HuH-7 (cell line): ENCODE measurements around the gene ZBTB7C.

ENCODE experiments used
- DNase-seq: peaks from one replicate; pipeline ENCODE4 v3.0.0; 2011; ENCODE audit warnings: low spot score

Gene ZBTB7C

DNA sequence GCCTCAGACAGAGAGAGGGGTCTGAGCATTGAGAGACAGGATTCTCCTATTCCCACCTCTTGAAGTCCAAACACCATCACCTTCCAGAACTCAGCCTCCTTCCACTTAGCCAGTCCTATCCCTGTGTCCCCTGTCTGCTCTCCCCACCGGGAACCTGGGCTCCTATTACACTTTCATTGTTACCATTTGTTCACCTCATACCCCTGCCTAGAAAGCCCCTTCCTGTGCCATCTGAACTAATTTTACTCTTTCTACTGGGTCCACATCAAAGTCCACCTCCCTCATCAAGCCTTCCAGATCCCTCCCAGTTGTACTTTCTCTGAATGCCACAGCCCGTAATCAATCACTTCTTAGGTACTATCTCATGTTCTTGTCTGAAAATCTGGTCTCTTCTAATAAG lies 220.6 kb downstream of the ZBTB7C start:
- no peak for DNase-seq

DNA sequence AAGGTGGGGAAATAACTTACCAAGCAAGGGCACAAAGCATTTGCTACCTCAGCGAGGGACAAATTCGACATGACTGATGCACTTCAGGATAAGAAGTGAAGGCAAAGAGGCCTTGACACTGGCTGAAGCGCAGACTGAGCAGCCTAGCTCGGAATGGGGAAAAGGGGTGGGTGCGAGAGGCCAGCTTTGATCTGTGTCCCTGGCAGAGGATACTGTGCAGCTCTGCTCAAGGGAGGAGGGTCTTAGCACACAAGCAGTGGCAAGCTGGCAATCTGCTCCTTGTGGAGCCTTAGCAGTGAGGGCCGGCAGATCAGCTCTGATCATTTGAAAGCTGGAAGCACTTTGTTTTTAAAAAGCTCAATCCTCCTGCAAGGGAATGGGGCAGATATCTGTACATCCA lies 222.3 kb downstream of the ZBTB7C start:
- no peak for DNase-seq

DNA sequence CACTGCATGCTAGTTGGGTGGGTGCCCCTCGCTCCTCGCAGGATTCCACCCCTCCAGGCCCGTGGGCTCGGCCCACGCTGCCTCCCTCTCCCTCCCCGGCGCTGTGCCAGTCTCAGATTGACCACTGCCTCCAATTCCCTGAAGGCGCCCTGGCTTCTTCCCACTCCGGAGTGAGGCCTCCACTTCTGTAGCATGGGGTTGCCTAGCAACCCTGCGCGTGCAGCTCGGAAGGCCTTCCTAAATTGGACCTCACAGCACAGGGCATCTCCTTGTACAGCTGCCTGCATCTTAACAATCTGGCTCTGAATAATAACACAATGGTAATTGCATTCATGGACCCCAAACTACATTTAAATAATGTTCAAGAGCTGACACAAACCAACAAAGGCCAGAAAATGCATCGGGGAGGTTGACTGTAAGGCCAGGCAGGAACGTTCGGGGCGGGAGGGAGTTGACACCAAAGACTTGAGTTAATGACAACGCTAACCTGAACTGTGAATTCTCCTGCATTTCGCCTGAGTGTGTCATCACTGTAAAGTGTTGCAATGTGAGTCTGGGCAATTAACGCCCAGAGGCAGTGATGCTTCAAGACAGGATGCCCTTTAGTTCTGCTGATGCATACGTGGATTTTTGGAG lies 222.9 kb downstream of the ZBTB7C start:
- DNase-seq: no peak

DNA sequence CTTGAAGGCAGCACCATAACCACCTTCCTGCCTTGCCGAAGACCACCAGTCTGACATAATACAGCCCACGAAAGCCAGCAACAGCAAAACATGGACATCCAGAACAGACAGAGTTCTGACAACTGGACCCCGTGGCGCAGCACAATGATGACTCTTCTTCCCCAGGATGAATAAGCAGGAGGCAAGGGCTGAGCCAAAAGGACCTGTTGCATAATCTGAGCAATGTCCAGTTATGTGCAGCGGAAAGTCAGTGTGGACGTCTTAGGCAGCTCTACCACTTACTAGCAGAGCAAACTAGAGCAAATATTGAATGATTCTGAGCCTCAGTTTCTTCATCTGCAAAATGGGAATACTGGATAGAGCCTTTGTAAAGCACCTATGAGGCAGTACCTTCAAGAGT lies 225.1 kb downstream of the ZBTB7C start:
- DNase-seq: no peak

DNA sequence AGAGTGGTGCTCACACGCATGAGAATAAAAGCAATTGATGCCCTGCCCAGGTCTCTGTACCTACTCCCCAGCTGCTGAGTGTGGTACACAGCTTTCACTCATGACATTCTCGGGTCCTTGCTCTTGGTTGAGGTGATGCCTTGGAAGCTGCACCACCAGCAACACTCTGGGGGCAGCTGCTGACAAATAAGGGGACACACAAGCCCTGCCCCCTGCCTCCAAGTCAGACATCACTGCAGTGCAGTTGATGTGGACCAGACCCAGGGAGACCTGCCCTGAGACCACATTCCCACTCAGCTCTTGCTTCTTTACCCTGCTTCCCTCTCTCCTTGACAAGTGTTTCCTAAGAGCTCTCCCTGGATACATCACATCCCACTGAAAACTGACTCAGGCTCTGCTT lies 225.6 kb downstream of the ZBTB7C start:
- no peak for DNase-seq

DNA sequence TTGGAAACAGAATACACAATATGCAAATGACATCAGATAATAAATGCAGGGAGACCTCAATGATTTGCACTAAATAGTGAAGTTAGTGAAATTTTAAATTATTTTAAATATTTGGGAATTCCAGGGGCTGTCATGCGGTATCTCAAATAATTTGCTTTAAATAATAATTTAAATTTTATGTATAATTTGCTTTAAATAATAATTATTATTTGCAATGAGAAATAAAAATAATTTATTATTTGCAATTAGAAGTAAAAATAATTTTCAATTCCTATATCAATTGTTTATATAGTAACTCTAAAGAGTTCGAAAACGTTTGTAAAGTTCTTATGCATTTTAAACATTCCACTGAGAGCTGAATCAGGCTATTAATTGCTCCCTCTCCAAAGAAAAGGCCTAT lies 226.4 kb downstream of the ZBTB7C start:
- no peak for DNase-seq

DNA sequence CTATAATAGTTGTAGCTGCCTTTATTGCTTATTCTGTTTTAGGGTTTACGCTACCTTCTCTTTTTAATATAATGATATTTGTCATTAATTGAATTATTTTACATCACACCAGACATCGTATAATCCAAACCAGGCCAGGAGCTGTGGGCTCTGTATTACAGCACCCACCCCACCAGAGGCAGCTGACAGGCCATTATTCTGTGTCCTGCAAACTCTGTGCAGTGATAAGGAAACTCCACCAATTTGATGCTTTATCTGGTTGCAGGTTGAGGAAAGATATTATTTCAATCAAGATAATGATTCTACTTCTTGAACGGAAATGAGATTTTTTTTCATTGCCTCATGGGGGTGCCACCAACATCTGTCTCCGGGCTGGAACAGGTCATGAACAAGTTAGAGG lies 227.3 kb downstream of the ZBTB7C start:
- no peak for DNase-seq

DNA sequence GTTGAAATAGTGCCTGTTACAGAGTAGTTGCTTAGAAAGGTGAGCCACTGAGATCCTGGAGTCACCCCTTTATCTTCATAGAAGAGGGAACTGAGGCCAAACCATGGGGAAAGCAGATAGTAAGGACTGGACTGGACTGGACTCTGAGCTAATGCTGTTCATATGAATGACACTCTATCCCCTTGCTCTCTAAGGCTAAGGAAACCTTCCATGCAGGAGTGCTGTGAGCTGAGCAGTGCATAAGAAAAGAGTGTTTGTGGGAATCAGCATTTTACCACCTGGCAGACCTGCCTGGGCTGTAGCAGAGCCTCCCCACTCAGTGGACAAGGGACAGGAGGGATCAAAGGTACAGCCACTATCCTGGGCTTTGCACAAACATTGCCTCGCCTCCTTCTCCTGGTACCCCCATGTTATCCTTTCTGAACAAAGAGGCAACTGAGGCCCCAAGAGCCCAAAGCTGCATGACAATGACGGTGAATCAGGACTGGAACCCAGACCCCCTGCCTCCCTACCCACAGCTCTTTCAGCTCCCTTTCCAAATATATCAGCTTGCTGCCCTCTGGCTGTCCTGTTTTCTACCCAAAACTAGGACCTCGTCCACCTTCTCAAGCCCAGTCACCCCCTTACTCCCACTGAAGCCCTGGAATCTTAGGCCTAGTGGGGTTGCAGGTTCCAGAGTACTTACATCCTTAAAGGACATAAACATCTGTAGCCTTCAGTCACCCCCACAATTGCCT lies 227.9 kb downstream of the ZBTB7C start:
- no peak for DNase-seq

DNA sequence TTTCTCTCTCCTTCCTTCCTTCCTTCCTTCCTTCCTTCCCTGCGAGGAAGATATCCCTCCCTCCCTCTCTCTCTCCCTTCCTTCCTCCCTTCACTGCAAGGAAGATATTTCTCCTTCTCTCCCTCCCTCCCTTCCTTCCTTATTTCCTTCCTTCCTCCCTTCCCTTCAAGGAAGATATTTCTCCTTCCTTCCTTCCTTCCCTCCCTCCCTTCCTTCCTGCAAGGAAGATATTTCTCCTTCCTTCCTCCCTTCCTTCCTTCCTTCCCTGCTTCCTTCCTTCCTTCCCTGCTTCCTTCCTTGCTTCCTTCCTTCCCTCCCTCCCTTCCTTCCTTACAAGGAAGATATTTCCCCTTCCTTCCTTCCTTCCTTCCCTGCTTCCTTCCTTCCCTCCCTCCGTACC lies 229.5 kb downstream of the ZBTB7C start:
- no peak for DNase-seq

DNA sequence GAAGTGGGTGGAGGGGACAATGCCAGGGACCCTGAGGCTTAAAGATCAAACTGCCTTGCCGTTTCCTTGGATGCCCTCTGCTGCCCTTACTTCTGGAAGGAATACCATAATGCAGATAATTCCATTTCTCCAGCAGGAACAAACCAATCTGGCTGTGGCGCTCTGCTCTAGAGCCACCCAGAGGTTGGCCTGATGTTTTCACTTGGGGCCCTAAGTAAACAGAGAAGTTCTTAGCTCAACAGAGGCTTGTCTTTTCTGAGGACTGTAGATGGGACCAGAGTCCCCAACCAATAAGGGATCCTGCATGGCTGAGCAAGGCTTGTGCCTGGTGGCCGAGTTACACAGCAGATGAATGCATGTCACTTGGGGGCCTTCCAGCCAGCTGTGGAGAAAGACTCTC lies 230.2 kb downstream of the ZBTB7C start:
- no peak for DNase-seq

DNA sequence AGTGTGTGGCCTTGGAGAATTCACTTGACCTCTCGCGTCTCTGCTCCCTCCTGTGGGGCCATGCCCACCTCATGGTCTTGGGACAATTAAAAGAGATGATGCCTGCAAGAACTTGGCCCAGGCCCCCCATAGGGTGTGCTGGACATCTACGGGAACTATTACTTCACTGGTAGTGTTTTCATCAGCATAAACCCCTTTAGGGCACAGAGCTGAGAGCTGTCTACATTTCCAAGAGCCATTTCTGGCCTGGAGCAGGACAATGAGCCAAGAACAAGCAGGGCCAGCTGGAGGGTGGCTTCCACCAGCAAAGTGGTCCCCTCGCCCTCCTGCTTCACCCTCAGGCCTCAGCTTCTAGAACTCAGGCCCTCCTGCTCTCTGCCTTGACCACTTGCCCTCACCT lies 232.3 kb downstream of the ZBTB7C start:
- DNase-seq: no peak

DNA sequence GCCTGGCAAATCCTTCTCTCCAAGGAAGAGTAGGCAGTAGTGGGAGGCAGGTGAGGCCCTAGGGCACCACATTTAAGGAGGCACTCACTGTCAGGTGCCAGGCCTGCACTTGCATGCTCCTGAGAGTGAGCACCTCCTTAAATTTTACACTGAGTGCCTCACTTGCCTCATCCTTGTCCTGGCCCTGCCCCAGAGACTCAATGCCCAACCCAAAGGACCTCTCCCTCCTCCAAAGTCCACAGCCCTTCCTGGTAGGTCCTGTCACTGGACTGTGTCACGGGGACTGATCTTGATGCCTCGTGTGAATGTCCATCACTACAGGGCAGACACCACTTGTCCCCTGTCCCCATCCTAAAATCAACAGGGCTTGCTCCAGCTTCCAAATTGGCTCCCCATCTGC lies 235.6 kb downstream of the ZBTB7C start:
- DNase-seq: no peak

DNA sequence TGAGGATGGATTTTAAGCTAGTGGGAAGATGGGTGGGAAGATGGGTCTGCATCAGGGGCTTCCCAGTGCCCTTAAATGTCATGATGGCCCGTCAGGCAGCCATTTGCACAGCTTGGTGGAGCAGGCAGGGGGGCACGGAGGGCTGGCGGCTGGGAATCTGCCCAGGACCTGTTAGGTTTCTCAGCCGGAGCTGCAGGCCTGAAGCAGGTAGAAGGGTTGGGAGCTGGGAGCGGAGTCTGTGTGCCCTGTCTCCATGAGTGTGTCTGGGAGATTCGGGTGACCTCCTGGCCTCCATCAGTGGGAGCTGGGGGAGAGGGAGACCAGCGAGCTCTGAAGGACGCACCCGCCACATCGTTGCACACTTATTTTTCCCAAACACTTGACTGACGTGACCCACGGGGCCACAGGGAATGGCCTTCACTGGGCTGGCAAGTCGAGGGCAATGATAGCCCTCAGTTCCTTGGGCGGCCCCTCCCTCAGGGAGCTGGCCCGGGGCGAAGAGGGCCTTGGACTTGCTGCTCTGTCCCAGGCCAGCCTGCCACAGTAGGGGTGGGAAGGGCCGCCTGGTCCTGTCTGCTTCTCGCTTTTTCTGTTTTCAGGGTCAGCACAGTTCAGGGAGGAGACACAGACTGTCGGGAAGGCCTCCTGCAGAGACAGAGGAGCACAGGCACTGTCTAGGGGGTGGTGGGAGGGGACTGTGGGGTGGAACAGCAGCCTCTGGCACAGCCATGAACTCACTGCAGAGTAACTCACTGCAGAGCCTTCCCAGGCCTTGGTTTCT lies 236.8 kb downstream of the ZBTB7C start:
- DNase-seq: no peak

DNA sequence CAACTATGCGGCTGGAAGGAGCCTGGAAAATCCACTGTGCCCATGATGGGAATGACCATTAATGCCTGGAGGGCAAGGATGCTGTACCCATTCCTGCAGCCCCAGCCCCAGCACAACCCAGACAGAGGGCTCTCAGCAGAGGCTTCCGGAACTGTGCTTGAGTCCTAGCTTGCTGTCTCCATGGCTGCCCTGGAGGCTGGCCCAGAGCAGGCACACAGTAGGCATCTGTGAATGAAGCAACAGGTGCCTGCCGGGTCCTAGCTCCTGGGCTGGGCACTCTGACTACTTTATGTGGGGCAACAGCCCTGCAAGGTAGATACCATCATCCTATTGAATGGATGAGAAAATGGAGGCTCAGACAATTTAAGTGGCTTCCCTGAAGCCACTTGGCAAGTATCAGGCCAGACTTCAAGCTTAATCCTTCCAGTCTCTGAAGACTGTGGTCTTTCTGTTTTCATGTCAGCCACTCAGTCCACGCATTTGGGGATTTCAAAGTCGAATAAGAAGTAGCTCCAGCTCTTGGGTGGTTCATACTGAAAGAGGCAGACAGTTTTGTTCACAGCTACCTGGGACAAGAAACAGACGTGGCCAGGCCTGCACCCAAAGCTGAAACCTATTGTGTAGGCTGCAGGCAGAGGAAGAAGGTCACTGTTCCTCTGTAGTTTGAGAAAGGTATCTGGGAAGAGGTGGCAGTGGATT lies 237.5 kb downstream of the ZBTB7C start:
- DNase-seq: no peak

DNA sequence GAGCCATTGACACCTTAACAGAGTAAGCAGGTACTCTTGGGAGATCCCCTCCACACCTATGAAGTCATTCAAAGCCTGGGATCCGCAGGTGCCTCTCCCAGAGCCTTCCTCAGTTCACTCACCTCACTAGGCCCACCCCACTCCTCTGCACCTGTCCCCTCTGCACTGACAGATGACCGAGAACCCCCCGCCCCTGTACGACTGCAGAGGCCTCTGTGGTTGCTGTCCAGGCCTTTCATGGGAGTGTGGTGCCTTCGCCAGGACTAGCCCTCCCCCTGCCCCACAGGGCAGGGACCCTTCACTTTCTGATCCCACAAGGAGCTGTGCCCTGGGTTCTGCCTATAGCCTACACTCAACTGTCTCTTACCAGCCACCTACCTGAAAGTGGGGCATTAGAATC lies 238.5 kb downstream of the ZBTB7C start:
- no peak for DNase-seq

DNA sequence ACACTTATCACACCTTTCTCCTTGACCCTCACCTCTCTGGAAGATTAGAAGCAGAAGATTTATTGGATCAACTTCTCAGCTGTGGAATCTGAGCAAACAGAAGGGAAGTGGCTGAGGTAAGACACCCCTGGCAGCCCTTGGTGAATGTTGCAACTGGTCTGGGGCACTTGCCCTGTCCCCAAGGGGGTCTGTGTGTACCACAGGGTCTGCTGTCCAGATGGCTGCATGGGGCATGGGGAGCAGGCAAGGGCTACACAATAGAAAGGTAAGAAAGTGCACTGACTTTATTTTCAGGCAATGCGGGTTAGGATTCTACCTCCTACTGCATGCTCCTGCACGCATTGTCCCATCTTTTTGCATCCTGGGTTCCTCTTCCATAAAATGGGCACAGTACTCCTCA lies 240.3 kb downstream of the ZBTB7C start:
- no peak for DNase-seq

DNA sequence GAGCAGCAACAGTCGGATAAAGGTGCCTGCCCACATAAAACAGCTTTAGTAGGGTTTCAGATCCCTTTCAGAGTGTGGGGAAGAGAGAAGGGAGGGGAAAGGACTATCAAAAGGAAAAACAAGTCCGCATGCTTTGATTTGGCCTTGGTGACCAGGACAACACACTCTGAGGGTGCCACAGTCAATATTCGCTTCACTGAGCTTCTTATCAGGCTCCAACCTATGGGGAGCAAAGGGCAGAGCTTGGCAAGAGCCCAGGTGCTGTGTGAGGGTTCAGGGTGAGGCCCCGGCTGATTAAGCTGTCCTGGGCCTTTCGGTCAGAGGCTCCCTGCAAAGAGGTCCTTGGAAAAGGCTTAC lies 241.3 kb downstream of the ZBTB7C start:
- no peak for DNase-seq

DNA sequence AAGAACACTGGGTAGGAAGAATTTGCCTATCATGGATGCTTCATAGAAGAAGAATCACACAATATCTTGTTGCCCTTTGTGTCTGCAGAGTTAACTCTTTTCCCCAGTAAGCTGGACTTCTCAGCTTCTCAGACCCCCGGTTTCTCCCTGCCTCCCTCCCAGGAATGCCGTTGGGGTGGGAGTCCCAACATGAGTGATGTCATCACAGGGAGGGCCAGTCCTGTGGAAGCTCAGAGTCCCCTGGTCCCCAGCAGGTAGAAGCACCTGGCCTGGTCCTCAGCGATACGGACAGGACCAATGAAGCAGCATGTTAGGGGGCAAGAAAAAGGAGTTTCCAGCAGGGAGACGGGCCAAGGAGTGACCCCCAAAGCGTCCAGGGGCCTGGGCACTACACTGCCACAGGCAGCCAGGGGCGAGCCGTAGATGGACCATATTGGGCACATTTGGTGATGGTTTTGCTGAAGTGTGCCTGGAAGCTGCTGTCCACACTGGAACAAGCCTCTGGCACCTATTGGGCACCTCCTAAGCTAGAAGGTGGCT lies 242.8 kb downstream of the ZBTB7C start:
- no peak for DNase-seq

DNA sequence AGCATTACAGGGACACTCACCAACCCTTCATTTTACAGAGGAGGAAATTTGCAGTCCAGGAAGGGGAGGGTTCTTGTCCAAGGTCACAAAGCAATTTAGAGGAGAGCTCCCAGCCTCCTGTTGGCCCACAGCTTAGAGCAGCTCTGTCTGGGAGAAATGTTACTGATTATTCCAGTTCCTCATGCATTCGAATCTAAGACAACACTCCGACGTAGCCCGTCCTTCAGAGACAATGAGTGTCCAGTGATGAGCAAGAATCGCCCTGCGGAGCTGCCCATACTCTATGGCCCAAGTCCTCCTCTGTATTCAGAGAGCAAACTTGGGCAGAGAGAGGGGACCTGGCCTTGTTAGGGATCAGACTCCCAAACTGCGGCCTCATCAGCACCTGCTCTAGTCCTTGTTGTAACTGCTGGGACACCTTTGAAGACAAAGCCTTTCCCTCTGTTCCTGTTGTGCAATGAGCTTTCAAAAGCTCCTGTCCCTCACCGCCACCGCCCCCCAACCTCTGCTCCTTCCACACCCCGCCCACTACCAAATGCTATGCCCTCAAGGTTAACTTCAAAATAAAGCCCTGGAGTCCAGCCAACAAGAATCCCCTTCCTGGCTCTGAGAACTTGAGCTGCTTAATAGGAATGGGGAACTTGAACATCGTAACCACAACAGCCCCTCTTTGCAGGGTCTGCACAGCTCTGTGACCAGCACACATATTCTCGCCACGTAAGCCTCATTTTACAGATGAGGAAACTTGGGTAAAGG lies 243.9 kb downstream of the ZBTB7C start:
- no peak for DNase-seq

DNA sequence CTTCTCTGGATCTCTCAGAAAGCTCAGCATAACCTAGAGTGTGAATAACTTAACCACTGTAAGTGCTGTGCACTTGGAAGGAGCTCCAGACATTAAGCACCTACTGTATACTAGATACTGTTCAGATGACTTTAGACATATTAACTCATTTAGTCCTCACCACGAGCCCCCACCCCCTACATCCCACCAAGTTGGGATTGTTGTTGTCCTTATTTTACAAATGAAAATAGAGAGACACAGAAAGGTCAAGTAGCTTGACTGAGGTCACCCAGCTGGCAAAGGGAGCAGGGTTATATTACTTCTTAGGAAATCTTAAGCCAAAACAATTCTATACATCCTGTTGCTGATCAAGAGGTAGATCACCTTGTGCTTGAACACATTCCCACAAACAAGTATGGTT lies 244.5 kb downstream of the ZBTB7C start:
- DNase-seq: no peak

DNA sequence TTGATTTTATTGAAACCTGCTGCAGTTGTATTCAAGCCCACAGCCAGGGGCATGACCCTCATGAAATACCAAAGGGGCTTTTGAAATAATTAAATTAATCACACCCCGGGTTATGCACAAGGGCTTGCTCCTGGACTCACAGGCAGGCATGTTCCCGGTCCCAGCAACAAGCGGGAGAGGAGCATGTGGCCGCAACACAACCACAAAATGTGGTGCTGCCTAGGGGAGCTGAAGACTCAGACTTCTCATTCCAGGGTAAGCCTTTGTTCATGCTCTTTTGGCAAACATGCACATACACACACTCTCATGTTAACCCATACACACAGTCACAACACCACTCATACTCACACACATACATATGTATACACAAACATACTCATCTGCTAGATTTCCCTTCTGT lies 245.1 kb downstream of the ZBTB7C start:
- no peak for DNase-seq

DNA sequence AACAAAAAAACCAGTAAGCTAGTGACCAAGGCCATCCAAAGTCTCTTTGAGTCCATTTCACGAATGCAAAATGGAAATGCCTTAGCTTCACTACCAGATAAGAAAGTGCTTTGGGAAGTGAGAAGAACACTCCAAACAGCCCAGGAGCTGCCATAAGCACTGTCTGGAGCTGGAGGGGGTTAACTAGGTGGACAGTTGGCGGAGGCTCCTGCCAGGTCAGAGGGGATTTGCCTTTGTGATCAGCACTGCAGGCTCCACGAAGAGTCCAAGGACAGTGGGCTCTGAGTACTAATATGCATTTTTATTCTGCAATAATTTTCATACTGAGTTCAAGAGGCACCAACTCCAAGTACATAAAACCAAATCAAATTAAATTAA lies 245.5 kb downstream of the ZBTB7C start:
- DNase-seq: no peak
